NCI-H1048 (cell line): ENCODE results near the gene AGPAT2.

Source experiments
- DNase-seq: peaks from one replicate; lab custom pipeline; 2025; lab: John Stamatoyannopoulos, UW

Gene AGPAT2

DNA sequence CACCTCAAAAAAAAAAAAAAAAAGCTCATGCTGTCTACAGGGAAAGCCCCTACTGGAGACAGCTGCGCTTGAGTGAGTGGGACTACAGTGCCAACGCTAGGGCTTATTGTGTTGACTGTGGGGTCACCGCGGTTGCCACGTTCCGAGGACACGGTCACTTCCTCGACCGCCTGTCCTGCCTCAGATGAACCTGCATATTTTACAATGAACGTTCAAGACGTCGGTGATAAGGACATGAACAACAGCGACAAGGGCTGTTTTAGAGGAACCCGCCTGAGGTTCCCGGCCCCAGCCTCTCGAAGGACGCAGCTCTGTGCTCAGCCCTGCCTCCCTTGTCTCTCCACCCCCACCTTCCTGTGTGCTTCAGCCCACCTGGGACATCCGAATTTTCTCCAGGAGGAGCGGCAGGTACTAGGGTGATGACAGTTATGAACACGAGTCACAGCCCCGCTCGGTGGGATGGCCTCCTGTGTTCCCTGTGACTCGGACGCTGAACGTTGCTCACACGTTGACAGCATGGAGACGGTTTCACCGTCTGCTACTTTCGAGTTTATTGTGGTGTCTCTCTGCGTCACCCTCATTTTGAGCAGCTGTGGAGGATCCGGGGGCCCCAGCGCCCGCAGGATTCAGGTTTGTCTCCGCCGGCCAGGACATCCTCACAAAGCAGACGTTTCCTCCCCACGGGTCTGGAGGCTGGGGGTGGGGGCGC lies 13.9 kb upstream of the AGPAT2 start:
- DNase-seq = no peak

DNA sequence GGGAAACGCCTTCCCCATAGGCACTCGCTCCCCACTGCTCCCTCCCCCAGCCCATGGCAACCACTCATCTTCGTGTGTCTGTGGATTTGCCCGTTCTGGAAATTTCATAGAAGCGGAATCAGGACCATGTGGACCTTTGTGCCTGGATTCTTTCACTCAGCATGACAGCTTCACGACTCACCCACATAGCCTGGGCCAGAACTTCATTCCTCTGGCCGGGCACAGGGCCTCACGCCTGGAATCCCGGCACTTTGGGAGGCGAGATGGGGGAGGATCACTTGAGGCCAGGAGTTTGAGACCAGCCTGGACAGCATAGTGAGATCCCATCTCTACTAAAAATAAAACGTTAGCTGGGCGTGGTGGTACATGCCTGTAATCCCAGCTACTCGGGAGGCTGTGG lies 13.0 kb upstream of the AGPAT2 start:
- no peak for DNase-seq

DNA sequence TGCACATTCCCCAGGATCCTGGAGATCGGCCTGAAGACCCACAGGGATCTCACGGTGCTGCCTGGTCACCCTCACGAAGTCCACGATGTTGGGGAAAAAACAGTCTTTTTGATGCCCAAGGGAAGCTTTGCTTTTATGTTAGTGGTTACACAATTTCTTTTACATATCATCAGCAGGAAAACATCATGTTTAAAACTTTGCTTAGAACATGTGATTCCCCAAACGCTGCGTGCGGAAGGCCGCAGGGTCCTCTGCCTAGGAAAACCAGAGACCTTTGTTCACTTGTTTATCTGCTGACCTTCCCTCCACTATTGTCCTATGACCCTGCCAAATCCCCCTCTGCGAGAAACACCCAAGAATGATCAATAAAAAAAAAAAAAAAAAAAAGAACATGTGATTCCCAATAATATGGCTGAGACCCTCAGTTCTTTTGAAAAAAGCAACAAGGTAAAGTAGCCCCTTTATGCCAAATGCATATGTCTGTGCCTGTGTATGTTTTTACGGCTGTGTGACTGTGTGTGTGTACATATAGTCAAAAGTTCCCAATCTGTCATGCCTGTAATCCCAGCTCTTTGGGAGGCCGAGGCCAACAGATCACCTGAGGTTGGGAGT lies 11.5 kb upstream of the AGPAT2 start:
- DNase-seq = no peak

DNA sequence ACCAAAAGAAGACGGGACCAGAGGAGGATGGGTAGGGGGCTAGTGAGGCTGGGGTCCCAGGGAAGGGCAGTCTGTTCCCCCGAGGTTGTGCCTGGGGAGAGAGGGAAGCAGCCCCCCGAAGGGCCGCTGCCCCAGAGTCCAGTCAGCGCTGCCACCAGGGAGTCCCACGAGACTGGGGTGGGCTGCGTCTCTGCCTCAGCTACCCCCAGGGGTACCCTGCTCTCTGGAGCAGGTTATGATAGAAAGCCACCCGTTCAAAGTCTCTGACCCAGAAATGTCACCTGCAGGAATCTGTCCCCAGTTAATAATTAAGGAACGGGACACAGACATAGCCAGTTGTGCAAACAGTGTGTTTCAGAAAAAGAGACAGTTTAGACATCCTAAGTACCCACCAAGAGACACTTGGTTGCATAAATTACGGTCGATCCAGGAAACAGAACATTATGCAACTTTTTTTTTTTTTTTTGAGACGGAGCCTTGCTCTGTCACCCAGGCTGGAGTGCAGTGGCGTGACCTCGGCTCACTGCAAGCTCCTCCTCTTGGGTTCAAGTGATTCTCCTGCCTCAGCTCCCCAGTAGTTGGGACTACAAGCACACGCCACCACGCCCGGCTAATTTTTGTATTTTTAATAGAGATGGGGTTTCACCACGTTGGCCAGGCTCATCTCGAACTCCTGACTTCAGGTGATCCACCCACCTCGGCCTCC lies 10.7 kb upstream of the AGPAT2 start:
- no peak for DNase-seq

DNA sequence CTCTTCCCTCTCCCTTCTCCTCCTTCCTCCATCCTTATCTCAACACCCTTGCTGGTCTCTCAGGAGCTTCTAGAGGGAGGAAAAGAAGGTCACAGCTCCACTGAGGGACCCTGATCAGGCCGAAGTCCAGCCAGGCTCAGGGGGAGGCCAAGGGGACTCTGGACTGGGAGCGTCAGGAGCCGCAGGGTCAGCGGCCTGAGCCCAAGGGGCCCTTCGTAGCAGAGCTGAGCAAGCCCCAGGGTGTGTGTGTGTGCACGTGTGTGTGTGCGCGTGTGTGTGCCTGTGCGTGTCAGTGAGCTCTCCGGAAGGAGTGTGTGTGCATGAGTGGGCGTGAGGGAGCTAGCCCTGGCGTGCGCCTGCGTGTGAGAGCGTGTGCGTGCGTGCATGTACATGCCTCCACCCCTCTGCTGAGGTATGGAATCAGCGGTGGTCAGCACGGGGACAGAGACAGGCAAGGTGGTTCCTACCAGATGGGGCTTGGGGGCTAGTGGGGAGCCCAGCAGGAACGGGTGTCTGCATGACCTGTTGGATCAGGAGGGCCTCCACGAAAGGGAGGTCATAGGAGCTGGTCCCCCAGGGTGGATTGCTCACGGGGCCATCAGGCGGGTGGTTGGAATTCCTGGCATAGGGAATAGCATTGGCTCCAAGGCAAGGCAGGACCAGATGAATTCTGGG lies 10.0 kb upstream of the AGPAT2 start:
- DNase-seq = no peak

DNA sequence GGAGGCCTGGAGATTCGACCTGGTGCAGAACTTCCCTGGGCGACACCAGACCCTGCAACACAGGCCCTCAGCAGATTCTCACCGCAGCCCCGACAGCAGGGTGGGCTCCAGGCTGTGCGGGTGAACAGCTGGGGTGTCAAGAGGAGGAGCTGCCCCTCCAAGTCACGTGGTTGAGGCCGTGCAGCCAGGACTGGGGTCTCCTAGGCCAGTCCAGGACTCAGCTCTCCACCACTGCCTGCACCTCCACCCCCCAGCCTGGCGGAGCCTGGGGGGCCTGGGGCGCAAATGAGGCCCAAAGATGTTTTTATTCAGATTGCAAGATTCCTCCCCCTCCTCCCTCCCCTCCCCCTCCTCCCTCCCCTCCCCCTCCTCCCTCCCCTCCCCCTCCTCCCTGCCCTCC lies 9.2 kb upstream of the AGPAT2 start:
- no peak for DNase-seq

DNA sequence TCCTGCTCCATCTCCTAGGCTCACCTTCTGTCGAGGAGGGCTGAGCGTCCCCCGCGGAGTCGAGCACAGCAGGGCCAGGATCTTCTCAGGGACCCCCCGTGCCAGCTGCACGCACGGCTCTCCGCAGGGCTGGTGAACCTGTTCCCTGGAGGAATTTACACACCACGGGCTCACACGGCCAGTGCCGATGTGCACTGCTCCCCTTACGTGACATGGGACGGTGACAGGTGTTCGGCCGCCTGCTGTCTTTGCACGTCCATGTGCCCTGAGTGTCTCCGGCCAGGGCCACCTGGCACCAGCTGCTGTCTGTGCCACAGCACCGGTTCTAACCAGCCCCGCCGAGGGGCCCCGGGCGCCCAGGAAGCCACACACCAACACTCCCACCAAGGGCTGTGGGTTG lies 8.7 kb upstream of the AGPAT2 start:
- no peak for DNase-seq

DNA sequence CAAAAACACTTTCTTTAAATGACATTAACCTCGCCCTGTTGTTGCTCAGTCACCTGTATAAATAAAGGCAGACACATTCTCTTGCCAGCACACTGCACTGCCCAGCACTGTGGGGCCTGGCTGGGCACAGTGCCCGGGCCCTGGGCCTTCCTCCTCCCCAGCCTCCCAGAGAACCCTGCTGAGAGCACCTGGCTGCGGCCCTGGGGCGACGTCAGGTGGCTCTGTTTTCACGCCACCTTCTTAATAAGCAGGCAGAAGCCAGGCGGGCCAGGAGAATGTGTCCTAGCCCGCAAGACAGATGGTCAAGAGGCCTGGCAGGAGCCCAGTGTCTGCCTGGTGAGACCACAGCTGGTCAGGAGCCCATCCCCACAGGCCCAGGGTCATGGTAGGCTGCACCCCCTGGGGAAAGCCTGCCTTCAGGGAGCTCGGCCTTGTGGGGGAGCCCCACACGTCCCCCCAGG lies 8.2 kb upstream of the AGPAT2 start:
- no peak for DNase-seq

DNA sequence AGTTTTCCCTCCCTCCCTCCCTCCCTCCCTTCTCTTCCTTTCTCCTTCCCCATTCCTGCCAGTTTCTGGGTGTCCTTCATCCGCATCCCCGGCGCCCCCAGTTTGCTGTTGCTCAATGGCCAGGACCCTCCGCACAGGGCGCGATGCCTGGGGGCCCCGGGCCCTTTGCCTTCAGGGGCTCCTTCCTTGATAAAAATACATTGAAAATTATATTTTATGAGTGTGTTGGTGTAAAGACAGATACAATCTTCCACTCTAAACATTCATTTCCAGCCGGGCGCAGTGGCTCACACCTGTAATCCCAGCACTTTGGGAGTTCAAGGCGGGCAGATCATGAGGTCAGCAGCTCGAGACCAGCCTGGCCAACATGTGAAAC lies 7.6 kb upstream of the AGPAT2 start:
- no peak for DNase-seq

DNA sequence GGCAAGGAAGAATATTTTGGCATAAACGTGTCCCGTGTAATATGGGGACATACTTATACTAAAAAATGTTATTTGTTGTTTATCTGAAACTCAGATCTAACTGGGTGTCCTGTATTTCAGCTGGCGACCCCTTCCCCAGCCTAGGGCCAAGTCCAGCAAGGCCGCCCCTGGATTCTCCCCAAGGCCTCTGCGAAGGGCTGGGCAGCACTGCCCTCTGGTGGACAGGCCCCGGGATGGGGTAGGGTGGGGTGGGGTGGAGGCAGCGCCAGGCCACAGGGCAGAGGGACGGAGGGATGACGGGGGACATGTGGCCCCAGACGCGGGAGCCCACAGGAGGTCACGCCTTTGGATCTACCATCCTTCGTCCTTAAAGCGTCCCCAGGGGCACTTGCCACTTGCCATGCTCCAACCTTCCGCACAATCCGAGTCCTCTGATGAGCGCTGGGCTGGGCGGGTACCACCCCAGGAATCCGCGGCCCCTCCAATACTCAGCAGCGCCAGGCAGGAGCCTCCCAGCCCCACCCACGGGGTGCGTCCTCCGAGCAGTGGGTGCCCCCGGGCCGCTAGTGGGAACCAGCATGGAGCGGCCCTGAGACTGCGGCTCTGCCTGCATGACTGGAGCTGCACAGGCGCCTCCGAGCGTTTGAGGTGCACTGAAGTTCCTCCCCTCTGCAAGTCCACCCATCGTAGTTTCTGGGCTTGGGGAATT lies 7.1 kb upstream of the AGPAT2 start:
- no peak for DNase-seq

DNA sequence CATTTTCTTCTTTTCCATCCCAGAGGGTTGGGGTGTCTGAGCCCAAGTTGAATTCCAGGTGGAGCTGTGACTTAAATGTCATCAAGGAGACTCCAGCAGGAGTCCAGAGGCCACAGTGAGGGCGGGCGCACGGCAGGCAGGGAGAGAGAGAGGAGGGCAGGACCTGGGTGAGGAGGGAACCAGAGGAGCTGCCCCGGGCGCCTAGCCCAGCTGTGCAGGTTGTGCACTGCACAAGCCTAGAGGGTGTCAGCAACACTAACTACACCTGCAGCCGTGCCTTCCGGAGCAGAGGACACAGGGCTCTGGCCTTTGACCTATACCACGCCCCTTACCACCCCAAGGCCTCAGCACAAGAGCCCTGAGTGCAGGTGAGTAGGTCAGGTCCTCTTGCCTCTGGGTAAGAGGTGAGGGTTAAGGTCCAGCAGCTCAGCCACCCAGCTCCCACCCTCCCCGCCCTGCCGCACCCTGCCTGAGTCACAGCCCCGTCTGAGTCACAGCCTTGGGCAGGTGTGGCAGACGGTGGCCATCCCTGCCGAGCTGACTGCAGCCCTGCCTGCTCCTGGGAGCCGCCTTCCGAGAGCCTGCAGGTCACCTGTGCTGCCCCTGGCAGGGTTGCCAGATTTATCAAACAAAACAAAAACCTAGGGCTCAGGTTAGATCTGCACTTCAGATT lies 6.4 kb upstream of the AGPAT2 start:
- no peak for DNase-seq

DNA sequence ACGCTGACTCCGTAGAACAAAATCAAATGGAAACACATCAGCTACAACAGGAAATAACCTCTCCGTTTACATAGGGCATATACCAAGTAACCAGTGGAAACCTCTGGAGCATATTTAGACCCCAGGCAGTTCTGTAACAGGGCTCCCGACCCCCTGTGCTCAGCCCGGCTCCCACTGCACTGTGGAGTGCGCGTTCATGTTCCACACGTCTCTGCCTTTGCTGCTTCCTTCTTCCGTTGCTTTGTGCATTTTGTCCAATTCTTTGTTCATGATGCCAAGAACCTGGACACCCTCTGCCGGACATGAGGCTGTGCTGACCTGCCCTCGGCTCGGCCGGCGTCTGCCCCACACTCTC lies 5.9 kb upstream of the AGPAT2 start:
- no peak for DNase-seq

DNA sequence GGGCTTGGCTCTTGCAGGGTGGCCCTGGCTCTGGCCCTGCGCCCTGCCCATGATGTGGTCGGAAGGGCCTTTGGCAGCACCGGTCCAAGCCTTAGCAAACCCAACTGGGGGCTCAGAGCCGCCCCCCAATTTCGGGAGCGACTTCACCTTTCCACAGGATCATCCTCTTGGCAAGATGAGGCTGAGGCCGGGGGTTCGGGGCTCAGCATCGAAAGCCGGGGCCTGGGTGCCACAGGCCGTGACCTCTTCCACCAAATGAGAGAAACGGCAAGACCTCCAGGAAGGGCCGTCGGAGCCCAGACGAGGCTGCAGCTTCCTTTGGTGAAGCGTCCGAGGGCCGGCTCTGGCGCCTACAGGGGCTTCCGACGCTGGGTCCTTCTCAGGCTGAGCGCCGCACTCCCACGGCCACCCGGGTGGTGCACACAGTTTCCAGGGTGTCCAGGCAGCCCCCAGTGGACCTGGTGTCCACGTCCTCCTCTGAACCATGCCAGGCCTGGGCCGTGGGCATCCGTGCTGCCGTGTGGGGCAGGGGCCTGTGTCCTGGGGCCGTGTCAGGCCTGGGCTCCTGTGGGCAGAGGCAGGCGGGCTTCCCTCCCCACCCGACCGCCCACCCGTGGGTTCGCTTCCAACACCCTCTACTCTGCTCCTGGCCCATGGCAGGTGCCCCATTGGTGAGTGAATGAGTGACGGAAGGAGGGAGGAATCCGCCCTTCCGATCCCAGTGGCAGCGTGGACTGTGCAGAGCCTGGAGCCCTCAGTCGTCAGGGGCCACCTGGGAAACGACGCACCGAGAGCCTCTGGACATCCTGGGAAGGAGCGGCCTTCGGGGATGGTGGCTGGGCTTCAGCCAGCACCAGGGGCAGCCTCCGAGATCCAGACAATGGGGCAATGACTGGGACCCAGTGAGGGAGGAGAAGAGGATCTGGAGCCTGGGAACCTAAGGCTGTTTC lies 5.2 kb upstream of the AGPAT2 start:
- no peak for DNase-seq

DNA sequence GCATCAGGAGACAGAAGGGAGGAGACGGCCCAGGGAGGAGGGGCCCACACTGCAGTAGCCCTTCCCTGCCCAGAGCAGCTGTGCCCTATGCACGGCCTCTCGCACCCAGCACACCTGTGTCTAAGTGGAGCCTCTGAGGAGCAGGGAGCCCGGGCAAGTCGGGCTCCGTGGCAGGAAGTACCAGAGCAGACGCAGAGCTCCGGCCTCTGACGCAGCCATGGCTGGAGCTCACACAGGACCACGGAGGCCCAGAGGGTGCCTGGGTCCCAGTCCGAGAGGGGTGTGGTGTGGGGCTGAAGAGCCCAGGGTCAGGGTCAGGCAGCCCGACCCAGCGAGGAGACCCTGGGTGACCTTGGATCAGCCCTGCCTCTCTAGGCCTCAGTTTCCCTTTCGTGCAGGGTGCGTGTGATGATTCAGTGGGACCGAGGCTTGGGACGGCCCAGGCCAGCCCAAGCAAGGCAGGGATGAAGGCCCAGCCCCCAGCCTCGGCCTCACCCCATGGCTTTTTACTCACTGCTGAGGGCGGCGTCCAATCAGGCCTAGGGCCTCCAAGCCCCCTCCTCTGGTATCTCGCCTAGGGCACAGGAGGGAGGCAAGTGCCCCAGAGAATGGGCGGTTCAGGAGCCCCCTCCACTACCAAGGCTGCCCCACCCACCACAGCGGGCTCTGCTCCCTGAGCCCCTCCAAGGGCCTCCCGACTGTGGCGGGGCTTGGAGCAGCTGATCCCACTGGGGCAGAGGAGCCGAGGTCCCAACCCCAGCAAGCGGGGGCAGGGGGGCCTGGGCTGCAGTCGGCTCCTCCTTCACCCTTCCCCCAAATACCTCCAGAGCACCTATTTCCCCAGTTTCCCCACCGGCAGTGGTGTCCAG lies 4.3 kb upstream of the AGPAT2 start:
- no peak for DNase-seq

DNA sequence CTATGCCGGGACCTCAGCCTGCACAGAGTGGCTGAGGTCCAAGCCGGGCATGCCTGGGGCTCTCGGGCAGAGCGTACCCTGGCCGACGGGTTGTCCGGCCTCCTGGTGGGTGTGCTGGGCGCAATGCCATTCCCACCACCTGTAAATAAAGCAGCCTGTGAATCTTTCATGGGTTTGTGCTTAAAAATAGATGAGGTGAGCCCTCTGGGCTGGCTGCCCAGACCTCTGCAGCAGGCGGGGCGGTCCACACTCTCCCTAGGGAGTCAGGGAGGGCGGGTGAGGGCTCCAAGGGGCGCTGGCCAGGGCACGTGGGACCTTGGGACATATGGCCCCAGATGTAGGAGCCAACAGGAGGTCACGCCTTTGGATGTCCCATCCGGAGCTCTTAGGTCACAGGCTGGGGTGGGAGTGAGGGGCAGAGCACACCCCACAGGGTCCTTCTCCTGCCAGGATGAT lies 3.6 kb upstream of the AGPAT2 start:
- DNase-seq = no peak

DNA sequence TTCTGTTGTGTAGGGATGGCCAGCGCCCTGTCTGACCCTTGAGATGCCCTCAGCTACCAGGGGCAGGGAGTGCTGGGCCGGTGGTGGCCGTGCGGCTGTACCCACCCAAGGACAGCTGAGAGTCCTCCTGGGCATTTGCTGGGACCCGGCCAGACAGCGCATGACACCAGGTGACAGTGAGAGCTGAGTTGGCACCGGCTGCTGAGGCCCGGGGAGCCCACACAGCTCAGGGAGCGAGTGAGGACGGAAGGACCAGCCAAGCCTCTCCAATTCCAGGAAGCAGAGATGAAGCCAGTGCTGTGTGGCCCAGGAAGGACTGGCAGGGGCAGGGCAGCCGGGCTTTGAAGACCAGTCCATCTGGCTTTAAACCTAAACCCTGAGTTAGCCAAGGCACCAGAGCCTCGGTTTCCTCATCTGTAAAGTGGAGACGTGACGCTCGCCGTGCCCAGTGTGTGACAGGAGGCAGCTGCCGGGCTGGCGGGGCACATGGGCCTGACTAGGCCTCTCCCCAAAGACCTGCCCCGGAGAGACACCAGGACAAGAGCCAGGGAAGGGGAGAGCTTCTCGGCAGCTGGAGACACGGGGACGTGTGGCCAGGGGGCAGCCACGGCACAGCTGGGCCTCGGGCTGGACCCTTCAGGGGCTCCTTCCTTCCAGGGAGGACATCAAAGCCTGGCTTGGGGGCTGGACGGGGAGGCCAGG lies 3.0 kb upstream of the AGPAT2 start:
- DNase-seq = no peak

DNA sequence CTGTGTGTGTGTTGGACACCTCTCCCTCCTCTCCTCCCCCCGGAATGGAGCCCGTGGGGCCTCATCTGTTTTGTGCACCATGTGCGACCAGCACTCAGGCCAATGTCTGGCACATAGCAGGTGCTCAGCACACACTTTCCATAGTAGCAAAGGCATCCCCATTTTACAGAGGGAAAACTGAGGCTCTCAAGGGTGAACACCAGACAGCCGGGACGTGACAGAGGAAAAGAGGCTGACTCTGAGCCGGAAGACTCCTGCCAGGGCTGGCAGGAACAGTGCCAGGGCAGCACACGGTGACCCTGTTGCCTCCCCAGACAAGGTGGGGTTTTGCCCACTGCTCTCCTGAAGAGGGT lies 1.8 kb upstream of the AGPAT2 start:
- DNase-seq = no peak

DNA sequence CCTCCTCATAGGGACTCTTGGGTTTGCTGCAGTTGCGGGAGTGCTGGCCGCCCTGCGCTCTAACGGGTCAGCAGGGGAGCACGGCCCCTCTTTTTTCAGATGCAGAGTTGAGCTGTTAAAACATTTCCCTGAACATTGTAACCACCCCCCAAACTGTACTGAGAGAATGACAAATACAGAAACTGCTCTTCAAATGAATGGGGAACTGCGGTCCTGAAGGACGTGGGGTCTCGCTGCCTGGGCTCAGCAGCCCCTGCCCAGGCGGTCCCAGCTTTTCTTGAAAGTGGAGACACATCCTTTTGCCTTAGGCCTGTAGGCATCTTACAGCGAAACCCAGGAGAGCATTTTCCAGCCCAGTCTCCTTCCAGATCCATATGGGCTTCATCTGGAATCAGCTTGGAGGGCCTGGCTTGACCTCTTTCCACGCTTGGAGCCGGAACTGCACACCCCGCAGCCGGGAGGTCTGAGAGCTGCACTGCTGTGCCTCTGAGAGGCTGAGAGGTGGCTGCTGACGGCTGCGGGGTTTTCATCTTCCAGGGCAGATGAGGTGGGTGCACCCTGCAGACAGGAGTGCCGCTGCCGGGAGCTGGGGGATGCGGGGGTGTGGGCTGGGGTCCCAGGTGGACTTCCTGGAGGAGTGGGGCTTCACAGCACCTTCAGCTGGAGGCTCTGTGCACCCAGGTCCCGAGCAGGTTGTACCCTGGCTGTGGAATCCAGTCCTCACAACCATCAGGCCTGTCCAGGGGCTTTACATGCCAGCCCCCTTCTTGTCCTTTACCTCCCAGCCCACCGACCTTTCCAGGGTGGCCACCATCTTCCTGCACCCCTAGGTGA lies 1.2 kb upstream of the AGPAT2 start:
- DNase-seq = no peak
